NB4 (cell line): ENCODE measurements around the gene XCR1.

Experiments used
- POLR2A ChIP-seq: IDR thresholded peaks from 2 replicates; pipeline ENCODE4 v1.6.1; 2011; ENCODE audit warnings: mild to moderate bottlenecking; ENCODE audit not compliant: insufficient read length; ENCODE audit errors: extremely low read depth
- TF ChIP-seq, protein P1 (sequence below): IDR thresholded peaks from one replicate; pipeline ENCODE4 v1.5.1; 2012; ENCODE audit warnings: low read depth, low read length

GRCh38 chr3:45969953-45970352 is 57.3 kb downstream of the XCR1 start:
- TF ChIP-seq, protein P1, sequence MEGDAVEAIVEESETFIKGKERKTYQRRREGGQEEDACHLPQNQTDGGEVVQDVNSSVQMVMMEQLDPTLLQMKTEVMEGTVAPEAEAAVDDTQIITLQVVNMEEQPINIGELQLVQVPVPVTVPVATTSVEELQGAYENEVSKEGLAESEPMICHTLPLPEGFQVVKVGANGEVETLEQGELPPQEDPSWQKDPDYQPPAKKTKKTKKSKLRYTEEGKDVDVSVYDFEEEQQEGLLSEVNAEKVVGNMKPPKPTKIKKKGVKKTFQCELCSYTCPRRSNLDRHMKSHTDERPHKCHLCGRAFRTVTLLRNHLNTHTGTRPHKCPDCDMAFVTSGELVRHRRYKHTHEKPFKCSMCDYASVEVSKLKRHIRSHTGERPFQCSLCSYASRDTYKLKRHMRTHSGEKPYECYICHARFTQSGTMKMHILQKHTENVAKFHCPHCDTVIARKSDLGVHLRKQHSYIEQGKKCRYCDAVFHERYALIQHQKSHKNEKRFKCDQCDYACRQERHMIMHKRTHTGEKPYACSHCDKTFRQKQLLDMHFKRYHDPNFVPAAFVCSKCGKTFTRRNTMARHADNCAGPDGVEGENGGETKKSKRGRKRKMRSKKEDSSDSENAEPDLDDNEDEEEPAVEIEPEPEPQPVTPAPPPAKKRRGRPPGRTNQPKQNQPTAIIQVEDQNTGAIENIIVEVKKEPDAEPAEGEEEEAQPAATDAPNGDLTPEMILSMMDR: no peak
- TF ChIP-seq POLR2A: no peak
